Neural cell (in vitro differentiated cells): Measurements from ENCODE around the gene SKAP1. TPM values are rescaled to one million over a fixed set of nuclear protein-coding genes. Genes with fewer than 3 reads are reported as not detected.

Source experiments
- H2AFZ ChIP-seq: fragments of 200-600, 300-800 bp; sonication (generic), shearing (Covaris generic); 2 replicates; pipeline ENCODE4 v1.6.0; 2014; ENCODE audit warnings: low read depth, mild to moderate bottlenecking, antibody characterized with exemption, low read length, moderate library complexity
- H3F3A ChIP-seq: fragments of 200-600 bp; shearing (Covaris generic); 2 replicates; pipeline ENCODE4 v1.6.1; 2016; ENCODE audit warnings: mild to moderate bottlenecking, moderate library complexity, mixed read lengths, antibody characterized with exemption, low read length; ENCODE audit not compliant: insufficient read depth, poor library complexity, severe bottlenecking
- H3K27ac ChIP-seq: fragments of 200-600, 300-800 bp; sonication (generic), shearing (Covaris generic); 2 replicates; pipeline ENCODE4 v1.5.1; 2014; ENCODE audit warnings: mild to moderate bottlenecking, low read length, moderate library complexity
- H3K27me3 ChIP-seq: fragments of 300-800, 200-600 bp; sonication (generic), shearing (Covaris generic); 2 replicates; pipeline ENCODE4 v1.6.0; 2014; ENCODE audit warnings: mild to moderate bottlenecking, low read depth, low read length, moderate library complexity; ENCODE audit not compliant: insufficient read depth
- H3K36me3 ChIP-seq: fragments of 300-800, 200-600 bp; sonication (generic), shearing (Covaris generic); 2 replicates; pipeline ENCODE4 v1.5.1; 2014; ENCODE audit warnings: mild to moderate bottlenecking, antibody characterized with exemption, low read length, moderate library complexity; ENCODE audit not compliant: insufficient read depth
- H3K4me2 ChIP-seq: fragments of 300-800, 200-600 bp; sonication (generic), shearing (Covaris generic); 2 replicates; pipeline ENCODE4 v1.6.0; 2014; ENCODE audit warnings: mild to moderate bottlenecking, low read length
- H3K4me3 ChIP-seq: fragments of 300-800, 200-600 bp; sonication (generic), shearing (Covaris generic); 2 replicates; pipeline ENCODE4 v1.5.1; 2014; ENCODE audit warnings: mild to moderate bottlenecking, low read length, moderate library complexity
- H3K79me2 ChIP-seq: fragments of 200-600 bp; shearing (Covaris generic); replicated peaks from 2 replicates; pipeline ENCODE4 v1.6.0; 2014; ENCODE audit warnings: mild to moderate bottlenecking, low read length, moderate library complexity; ENCODE audit not compliant: insufficient read depth
- H3K9ac ChIP-seq: fragments of 300-800, 200-600 bp; sonication (generic), shearing (Covaris generic); 2 replicates; pipeline ENCODE4 v1.6.1; 2016; ENCODE audit warnings: mild to moderate bottlenecking, low read length, mixed read lengths
- H3K9me2 ChIP-seq: fragments of 200-600 bp; shearing (Covaris generic); 2 replicates; pipeline ENCODE4 v1.6.1; 2016; ENCODE audit warnings: mild to moderate bottlenecking, low read length, mixed read lengths; ENCODE audit not compliant: insufficient read depth
- H3K9me3 ChIP-seq: fragments of 200-600, 300-800 bp; sonication (generic), shearing (Covaris generic); 2 replicates; pipeline ENCODE4 v1.6.1; 2016; ENCODE audit warnings: mild to moderate bottlenecking, mixed run types, low read length, moderate library complexity, mixed read lengths
- H4K20me1 ChIP-seq: fragments of 200-600 bp; shearing (Covaris generic); 2 replicates; pipeline ENCODE4 v1.6.1; 2016; ENCODE audit warnings: mild to moderate bottlenecking, mixed run types; ENCODE audit not compliant: insufficient read depth
- EP300 ChIP-seq: fragments of 450-650 bp; conservative IDR thresholded peaks from 2 replicates; pipeline ENCODE4 v1.6.1; 2014; ENCODE audit warnings: antibody characterized with exemption, mild to moderate bottlenecking, moderate library complexity; ENCODE audit not compliant: poor library complexity, severe bottlenecking
- EZH2 ChIP-seq: fragments of 200-600, 300-800 bp; shearing (Covaris generic), sonication (generic); IDR thresholded peaks from 2 replicates; pipeline ENCODE4 v1.6.1; 2014; ENCODE audit warnings: antibody characterized with exemption, low read length, borderline replicate concordance, mild to moderate bottlenecking; ENCODE audit not compliant: insufficient read depth, poor library complexity, severe bottlenecking
- MXI1 ChIP-seq: fragments of 450-650 bp; conservative IDR thresholded peaks from 2 replicates; pipeline ENCODE4 v1.6.1; 2014; ENCODE audit warnings: antibody characterized with exemption, mild to moderate bottlenecking; ENCODE audit not compliant: poor library complexity, severe bottlenecking
- POLR2AphosphoS5 ChIP-seq: IDR thresholded peaks from 2 replicates; pipeline ENCODE4 v1.6.1; 2012
- RAD21 ChIP-seq: fragments of 450-650 bp; conservative IDR thresholded peaks from 2 replicates; pipeline ENCODE4 v1.6.1; 2014; ENCODE audit warnings: antibody characterized with exemption, mild to moderate bottlenecking, moderate library complexity
- REST ChIP-seq: IDR thresholded peaks from 2 replicates; pipeline ENCODE4 v1.6.1; 2012; ENCODE audit warnings: borderline replicate concordance
- SMC3 ChIP-seq: fragments of 450-650 bp; conservative IDR thresholded peaks from 2 replicates; pipeline ENCODE4 v1.6.1; 2014; ENCODE audit warnings: antibody characterized with exemption, mild to moderate bottlenecking, moderate library complexity; ENCODE audit not compliant: poor library complexity
- TAF1 ChIP-seq: IDR thresholded peaks from 2 replicates; pipeline ENCODE4 v1.6.1; 2012; ENCODE audit warnings: low read depth
- polyA plus RNA-seq: library from polyadenylated mRNA; depleted of rRNA; stranded (reverse); fragments of >200 nt; gene quantifications from 2 replicates; pipeline ENCODE4 v1.2.3, GENCODE V29; 2014
- TF ChIP-seq, protein P1 (sequence below): fragments of 450-650 bp; IDR thresholded peaks from 2 replicates; pipeline ENCODE4 v1.5.1; 2014; ENCODE audit warnings: antibody characterized with exemption, mild to moderate bottlenecking, moderate library complexity; ENCODE audit not compliant: poor library complexity, severe bottlenecking

SKAP1 gene
- polyA plus RNA-seq, 1 donor from 2014 or later: 0.63 TPM

DNA sequence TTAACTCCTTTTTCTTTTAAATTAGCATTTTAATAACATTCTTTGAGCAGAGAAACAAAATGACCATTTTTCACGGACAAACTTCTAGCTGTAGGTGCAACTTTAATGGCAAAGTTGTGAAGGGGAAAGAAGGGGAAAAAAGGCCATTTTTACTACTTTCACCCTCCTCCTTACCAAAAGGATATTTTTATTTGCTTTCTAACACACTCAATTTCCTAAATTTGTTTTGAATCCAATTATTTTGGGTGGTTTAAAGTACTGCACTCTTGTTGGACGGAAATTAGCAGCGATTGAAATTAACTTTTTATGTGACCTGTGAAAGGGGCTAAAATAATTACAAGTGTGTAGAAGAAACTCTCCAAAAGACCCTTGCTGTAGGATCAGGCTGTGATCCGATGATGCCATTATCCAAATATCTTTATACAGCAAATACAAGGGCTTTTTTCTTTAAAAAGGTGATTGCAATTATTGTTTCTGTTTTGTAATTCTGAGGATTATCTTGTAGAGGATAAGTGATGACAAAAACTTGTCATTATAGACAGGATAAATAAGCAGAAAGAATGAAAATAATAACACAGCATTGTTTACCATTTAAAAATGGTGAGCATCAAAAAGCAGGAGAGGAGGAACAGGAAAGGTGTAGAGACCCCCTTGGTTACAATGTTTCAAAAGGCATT, 280.1 kb downstream of the SKAP1 start:
- Histone ChIP-seq H3K36me3 (no peaks in the 10 kb centered on the region), H3K9me2 (no peaks in the 10 kb centered on the region), H3K27ac (peak overlapping the region; percentile 84), H4K20me1 (no peaks in the 10 kb centered on the region), H3K79me2 (no peaks in the 10 kb centered on the region), H3K27me3 (no peaks in the 10 kb centered on the region), H3K9me3 (no peaks in the 10 kb centered on the region), H2AFZ (no peak overlapping the region), H3K9ac (peak overlapping the region; percentile 59), H3K4me3 (peak overlapping the region; percentile 51), H3K4me2 (peak overlapping the region; percentile 53), H3F3A (no peaks in the 10 kb centered on the region)
- TF ChIP-seq RAD21 (no peak), EZH2 (no peak)

GRCh38 chr17:48148854-48149786, 280.9 kb downstream of the SKAP1 start:
- no peaks in the 10 kb centered on the region for H3K79me2 ChIP-seq
- TF ChIP-seq TAF1: no peak
- peak; percentile 24 for TF ChIP-seq MXI1
- TF ChIP-seq, protein P1, sequence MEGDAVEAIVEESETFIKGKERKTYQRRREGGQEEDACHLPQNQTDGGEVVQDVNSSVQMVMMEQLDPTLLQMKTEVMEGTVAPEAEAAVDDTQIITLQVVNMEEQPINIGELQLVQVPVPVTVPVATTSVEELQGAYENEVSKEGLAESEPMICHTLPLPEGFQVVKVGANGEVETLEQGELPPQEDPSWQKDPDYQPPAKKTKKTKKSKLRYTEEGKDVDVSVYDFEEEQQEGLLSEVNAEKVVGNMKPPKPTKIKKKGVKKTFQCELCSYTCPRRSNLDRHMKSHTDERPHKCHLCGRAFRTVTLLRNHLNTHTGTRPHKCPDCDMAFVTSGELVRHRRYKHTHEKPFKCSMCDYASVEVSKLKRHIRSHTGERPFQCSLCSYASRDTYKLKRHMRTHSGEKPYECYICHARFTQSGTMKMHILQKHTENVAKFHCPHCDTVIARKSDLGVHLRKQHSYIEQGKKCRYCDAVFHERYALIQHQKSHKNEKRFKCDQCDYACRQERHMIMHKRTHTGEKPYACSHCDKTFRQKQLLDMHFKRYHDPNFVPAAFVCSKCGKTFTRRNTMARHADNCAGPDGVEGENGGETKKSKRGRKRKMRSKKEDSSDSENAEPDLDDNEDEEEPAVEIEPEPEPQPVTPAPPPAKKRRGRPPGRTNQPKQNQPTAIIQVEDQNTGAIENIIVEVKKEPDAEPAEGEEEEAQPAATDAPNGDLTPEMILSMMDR: peak; percentile 56
- peak; percentile 34 for TF ChIP-seq SMC3
- TF ChIP-seq POLR2AphosphoS5: peak; percentile 71
- TF ChIP-seq EP300: peak; percentile 85
- TF ChIP-seq EZH2: no peak
- peak; percentile 79 for TF ChIP-seq REST
- peak; percentile 37 for TF ChIP-seq RAD21
- H3F3A ChIP-seq: no peaks in the 10 kb centered on the region
- H2AFZ ChIP-seq: no peak overlapping the region
- H3K9me2 ChIP-seq: no peaks in the 10 kb centered on the region
- no peaks in the 10 kb centered on the region for H3K9me3 ChIP-seq
- H3K4me2 ChIP-seq: peak overlapping the region; percentile 53
- no peaks in the 10 kb centered on the region for H4K20me1 ChIP-seq
- peak overlapping the region; percentile 51 for H3K4me3 ChIP-seq
- peak overlapping the region; percentile 84 for H3K27ac ChIP-seq
- no peaks in the 10 kb centered on the region for H3K36me3 ChIP-seq
- H3K9ac ChIP-seq: peak overlapping the region; percentile 59
- no peaks in the 10 kb centered on the region for H3K27me3 ChIP-seq
